T47D (cell line): ENCODE measurements around the gene GUCY1A2.

Experiments
- DNase-seq, 2 experiments: peaks; one replicate each; pipeline versions ENCODE4 v3.0.0 to v3.0.0-alpha.2; 2011 to 2012; ENCODE audit warnings: low read depth in 1 of 2, low spot score in 1 of 2
- JUND ChIP-seq: IDR thresholded peaks from 2 replicates; pipeline ENCODE4 v1.6.1; 2012; ENCODE audit warnings: low read depth
- in situ Hi-C: cut with HindIII; loops from 2 replicates; pipeline ENCODE4 v1.10.0; 2016; ENCODE audit warnings: low sequenced_read_pairs, low pct_unique_long_range_greater_than_20kb

Gene GUCY1A2

GRCh38 chr11:107017433-107018218, 650 bp downstream of the GUCY1A2 start:
- TF ChIP-seq JUND: no peak
- DNase-seq: peak; percentile 45 to 50
- in situ Hi-C loops: no loop called here

- no peak for TF ChIP-seq JUND
- no peak for DNase-seq
- in situ Hi-C loops: no loop called here
Observed at GRCh38 chr11:107017104-107017432, 1.2 kb downstream of the GUCY1A2 start.

- no peak for TF ChIP-seq JUND
- DNase-seq: no peak
Observed at GRCh38 chr11:107014871-107015270, 3.4 kb downstream of the GUCY1A2 start.

GRCh38 chr11:107011977-107012376, 6.3 kb downstream of the GUCY1A2 start:
- DNase-seq: no peak
- no peak for TF ChIP-seq JUND
- in situ Hi-C loops: no loop called here

More at GRCh38 chr11:107014871-107015270, 3.4 kb downstream of the GUCY1A2 start:
- in situ Hi-C loops: no loop called here

GRCh38 chr11:107009190-107009589, 9.1 kb downstream of the GUCY1A2 start:
- in situ Hi-C loops: no loop called here
- no peak for DNase-seq
- TF ChIP-seq JUND: no peak

- DNase-seq: peak in 1 of 2 experiments; percentile 36
- TF ChIP-seq JUND: peak; percentile 78
- in situ Hi-C loops: no loop called here
Observed at GRCh38 chr11:107006076-107006833, 12.0 kb downstream of the GUCY1A2 start.

GRCh38 chr11:106999196-106999595, 19.1 kb downstream of the GUCY1A2 start:
- in situ Hi-C loops: no loop called here
- TF ChIP-seq JUND: no peak
- DNase-seq: no peak

GRCh38 chr11:106998916-106999188, 19.4 kb downstream of the GUCY1A2 start:
- in situ Hi-C loops: no loop called here
- TF ChIP-seq JUND: no peak
- no peak for DNase-seq

- in situ Hi-C loops: no loop called here
- no peak for TF ChIP-seq JUND
- no peak for DNase-seq
Observed at GRCh38 chr11:106998116-106998915, 20.0 kb downstream of the GUCY1A2 start.

GRCh38 chr11:106997227-106997626, 21.0 kb downstream of the GUCY1A2 start:
- no peak for DNase-seq
- in situ Hi-C loops: no loop called here
- no peak for TF ChIP-seq JUND

GRCh38 chr11:106996691-106997090, 21.6 kb downstream of the GUCY1A2 start:
- in situ Hi-C loops: no loop called here
- no peak for DNase-seq
- TF ChIP-seq JUND: no peak

GRCh38 chr11:106990331-106990730, 27.9 kb downstream of the GUCY1A2 start:
- in situ Hi-C loops: no loop called here
- no peak for DNase-seq
- no peak for TF ChIP-seq JUND

GRCh38 chr11:106989078-106989455, 29.2 kb downstream of the GUCY1A2 start:
- no peak for TF ChIP-seq JUND
- in situ Hi-C loops: no loop called here
- DNase-seq: no peak
